Adrenal gland (tissue), 5 donors: ENCODE measurements around the gene KCNAB1.

ENCODE experiments used
- POLR2A ChIP-seq, 2 donors: fragments of 450-650 bp; IDR thresholded peaks; one replicate each; pipeline ENCODE4 v1.6.1; 2017; ENCODE audit warnings: antibody characterized with exemption in 2 of 2, mild to moderate bottlenecking in 2 of 2, moderate library complexity in 1 of 2
- TF ChIP-seq, protein P1 (sequence below), 6 experiments: fragments of 450-650 bp in 4 of 6; fragments of 200-600 bp in 2 of 6; sonication (generic) in 1 of 6; IDR thresholded peaks; 1 replicate in 5 of 6; 2 replicates in 1 of 6; pipeline versions ENCODE4 v1.5.1 to v1.8.0; 2016 to 2021; ENCODE audit warnings: antibody characterized with exemption in 6 of 6, mild to moderate bottlenecking in 2 of 6, moderate library complexity in 1 of 6
- donor health status: DM: no; HTN: no; CAD: no.

DNA sequence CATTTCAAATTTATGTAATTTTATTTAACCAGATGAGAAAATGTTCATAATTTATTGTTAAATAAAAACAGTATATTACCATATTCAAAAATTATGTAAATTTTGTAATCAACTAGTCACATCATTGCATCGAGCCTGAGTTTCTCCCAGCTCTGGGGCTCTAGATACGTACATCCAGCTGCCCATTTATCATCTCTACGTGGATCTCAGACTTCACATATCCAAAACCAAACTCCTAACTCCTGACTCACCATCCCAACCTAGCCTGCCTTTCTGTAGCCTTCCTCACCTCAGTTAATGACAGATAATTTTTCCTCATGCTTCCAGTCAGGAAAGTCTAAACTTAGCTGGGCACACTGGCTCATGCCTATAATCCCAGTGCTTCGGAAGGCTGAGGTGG is 239.7 kb downstream of the KCNAB1 start:
- TF ChIP-seq, protein P1, sequence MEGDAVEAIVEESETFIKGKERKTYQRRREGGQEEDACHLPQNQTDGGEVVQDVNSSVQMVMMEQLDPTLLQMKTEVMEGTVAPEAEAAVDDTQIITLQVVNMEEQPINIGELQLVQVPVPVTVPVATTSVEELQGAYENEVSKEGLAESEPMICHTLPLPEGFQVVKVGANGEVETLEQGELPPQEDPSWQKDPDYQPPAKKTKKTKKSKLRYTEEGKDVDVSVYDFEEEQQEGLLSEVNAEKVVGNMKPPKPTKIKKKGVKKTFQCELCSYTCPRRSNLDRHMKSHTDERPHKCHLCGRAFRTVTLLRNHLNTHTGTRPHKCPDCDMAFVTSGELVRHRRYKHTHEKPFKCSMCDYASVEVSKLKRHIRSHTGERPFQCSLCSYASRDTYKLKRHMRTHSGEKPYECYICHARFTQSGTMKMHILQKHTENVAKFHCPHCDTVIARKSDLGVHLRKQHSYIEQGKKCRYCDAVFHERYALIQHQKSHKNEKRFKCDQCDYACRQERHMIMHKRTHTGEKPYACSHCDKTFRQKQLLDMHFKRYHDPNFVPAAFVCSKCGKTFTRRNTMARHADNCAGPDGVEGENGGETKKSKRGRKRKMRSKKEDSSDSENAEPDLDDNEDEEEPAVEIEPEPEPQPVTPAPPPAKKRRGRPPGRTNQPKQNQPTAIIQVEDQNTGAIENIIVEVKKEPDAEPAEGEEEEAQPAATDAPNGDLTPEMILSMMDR (IDR thresholded peaks at IDR 0.05), result no peak
- no peak for TF ChIP-seq POLR2A (IDR thresholded peaks at IDR 0.05)
